OCI-LY1 (cell line): ENCODE measurements around the gene MIB2.

Source experiments
- CTCF ChIP-seq: fragments of 200-600 bp; sonication (generic), shearing (Covaris generic); IDR thresholded peaks from 2 replicates; pipeline ENCODE4 v1.5.1; 2017; ENCODE audit warnings: mild to moderate bottlenecking, antibody characterized with exemption, low read length, moderate library complexity, mixed read lengths
- EZH2 ChIP-seq: fragments of 200-600 bp; sonication (generic), shearing (Covaris generic); IDR thresholded peaks from 2 replicates; pipeline ENCODE4 v1.8.0; 2017; ENCODE audit warnings: borderline replicate concordance, mixed run types, mild to moderate bottlenecking, antibody characterized with exemption, low read length, moderate library complexity, mixed read lengths

GRCh38 chr1:1609822-1610485, 5.3 kb upstream of the MIB2 start:
- TF ChIP-seq CTCF = no peak
- TF ChIP-seq EZH2 = no peak
